GM12801 (cell line): ENCODE measurements around the gene RRBP1.

ENCODE experiments used
- TF ChIP-seq, protein P1 (sequence below): IDR thresholded peaks from one replicate; pipeline ENCODE4 v1.5.1; 2011; ENCODE audit warnings: control low read depth; ENCODE audit not compliant: insufficient read length; ENCODE audit errors: extremely low read depth

The RRBP1 gene

DNA sequence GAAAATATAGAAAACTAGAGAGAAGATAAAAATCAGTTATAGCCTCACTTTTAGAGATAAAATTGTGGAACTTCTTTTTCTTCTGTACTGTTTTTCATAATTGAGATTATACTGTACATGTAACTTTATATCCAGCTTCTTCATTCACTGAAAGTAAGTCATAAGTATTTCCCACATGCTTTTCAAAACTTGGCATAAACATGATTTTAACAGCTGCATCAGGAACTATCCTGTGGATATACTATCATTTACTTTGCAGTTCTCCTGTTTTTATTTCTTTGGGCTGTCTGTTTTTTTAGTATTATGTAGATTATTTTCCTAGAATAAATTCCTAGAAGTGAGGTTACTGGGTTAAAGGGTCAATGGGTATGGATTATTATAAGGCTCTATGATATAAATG is 97.4 kb downstream of the RRBP1 start:
- TF ChIP-seq, protein P1, sequence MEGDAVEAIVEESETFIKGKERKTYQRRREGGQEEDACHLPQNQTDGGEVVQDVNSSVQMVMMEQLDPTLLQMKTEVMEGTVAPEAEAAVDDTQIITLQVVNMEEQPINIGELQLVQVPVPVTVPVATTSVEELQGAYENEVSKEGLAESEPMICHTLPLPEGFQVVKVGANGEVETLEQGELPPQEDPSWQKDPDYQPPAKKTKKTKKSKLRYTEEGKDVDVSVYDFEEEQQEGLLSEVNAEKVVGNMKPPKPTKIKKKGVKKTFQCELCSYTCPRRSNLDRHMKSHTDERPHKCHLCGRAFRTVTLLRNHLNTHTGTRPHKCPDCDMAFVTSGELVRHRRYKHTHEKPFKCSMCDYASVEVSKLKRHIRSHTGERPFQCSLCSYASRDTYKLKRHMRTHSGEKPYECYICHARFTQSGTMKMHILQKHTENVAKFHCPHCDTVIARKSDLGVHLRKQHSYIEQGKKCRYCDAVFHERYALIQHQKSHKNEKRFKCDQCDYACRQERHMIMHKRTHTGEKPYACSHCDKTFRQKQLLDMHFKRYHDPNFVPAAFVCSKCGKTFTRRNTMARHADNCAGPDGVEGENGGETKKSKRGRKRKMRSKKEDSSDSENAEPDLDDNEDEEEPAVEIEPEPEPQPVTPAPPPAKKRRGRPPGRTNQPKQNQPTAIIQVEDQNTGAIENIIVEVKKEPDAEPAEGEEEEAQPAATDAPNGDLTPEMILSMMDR = no peak

- TF ChIP-seq, protein P1 = no peak
These were observed 98.9 kb downstream of the RRBP1 start for GRCh38 chr20:17583126-17583525.

DNA sequence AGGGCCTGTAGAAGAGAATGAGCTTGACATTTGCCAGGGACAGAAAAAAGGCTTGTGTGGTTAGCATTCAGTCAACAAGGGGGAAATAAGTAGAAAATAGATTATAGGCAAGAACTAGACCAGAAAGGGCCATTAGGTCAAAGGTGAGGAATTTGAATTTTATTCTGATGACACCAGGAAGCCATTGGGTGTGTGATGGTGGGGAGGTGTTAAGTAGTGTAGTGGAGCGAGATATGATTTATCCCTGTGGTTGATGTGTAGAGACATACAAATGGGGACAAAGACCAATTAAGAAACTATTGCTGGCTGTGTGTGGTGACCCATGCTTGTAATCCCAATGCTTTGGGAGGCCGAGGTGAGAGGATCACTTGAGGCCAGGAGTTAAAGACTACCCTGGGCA is 101.1 kb downstream of the RRBP1 start:
- TF ChIP-seq, protein P1 = no peak

- TF ChIP-seq, protein P1 = no peak
These were observed 102.5 kb downstream of the RRBP1 start for GRCh38 chr20:17579369-17580039.

- TF ChIP-seq, protein P1 = no peak
These were observed 105.8 kb downstream of the RRBP1 start for GRCh38 chr20:17576215-17576614.

DNA sequence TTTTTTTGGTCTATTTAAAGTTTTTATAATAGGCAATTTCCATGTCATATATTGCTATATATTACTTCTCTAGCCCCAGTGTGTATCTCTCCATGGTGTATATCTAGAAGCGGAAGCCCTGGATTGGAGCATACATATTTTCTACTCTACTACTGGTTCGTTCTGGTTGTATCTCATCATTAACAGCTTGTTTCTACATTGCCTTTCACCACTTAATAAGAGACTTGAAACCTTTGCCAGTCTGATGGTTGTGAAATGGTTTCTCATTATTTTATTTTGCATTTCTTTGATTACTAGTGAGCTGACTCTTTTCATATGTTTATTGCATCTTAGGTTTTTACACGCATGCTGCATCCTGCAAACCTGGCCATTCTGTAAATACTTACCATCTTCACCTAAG is 108.6 kb downstream of the RRBP1 start:
- TF ChIP-seq, protein P1 = no peak

DNA sequence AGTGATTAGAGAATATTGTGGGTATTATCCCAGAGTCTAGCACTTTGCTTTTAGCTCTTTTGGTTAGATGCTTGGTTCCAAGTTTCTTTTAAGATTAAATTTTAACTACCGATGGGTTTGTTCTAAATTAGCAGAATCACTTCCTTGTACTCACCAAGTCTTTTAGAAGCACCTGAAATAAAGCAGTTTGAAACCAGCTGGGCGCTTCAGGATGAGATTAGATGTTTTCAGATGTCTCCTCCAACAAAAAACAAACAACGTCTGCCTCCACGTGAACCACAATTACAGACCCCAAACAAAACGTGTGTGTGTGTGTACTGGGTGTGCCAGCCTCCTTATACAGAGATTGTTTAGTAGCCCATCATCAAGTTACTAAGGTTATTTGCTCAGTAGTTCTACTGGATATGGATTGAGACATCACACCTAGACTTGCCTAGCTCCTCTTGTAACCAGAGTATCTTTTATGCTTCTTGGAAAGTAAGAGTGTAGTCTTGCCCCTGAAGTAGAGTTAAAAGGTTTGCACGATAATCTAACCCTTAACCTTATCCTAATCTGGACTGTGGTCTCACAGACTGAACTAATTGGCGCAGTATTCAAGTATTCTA is 109.9 kb downstream of the RRBP1 start:
- TF ChIP-seq, protein P1 = no peak

DNA sequence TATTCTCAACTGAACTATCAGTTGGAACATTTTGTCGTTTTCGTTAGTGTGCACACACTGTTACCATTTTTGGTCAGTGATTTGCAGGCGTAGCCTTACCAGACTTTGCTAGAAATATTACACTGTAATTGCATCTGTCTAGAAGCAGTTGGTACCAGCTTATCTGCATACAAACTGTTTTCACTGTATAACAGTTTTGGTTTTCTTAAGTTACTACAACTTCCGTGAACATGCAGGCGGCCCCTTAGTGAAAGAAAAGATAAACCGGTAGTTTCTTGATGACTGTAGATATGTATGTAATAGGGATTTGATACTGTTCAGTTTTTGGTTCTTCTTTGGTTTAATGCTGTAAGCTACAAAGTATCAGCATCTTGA is 110.9 kb downstream of the RRBP1 start:
- TF ChIP-seq, protein P1 = no peak
